Measurements from ENCODE around the gene OXGR1. TPM values are rescaled to one million over a fixed set of nuclear protein-coding genes. Genes with fewer than 3 reads are reported as not detected.

OXGR1 gene
- total RNA-seq, 1 donor from 2014 or later = not detected

GRCh38 chr13:96999091-96999490 lies 4.8 kb upstream of the OXGR1 start:
- TF ChIP-seq, protein P1, sequence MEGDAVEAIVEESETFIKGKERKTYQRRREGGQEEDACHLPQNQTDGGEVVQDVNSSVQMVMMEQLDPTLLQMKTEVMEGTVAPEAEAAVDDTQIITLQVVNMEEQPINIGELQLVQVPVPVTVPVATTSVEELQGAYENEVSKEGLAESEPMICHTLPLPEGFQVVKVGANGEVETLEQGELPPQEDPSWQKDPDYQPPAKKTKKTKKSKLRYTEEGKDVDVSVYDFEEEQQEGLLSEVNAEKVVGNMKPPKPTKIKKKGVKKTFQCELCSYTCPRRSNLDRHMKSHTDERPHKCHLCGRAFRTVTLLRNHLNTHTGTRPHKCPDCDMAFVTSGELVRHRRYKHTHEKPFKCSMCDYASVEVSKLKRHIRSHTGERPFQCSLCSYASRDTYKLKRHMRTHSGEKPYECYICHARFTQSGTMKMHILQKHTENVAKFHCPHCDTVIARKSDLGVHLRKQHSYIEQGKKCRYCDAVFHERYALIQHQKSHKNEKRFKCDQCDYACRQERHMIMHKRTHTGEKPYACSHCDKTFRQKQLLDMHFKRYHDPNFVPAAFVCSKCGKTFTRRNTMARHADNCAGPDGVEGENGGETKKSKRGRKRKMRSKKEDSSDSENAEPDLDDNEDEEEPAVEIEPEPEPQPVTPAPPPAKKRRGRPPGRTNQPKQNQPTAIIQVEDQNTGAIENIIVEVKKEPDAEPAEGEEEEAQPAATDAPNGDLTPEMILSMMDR (IDR thresholded peaks at IDR 0.05; ENCODE audit: borderline replicate concordance) = no peak

DNA sequence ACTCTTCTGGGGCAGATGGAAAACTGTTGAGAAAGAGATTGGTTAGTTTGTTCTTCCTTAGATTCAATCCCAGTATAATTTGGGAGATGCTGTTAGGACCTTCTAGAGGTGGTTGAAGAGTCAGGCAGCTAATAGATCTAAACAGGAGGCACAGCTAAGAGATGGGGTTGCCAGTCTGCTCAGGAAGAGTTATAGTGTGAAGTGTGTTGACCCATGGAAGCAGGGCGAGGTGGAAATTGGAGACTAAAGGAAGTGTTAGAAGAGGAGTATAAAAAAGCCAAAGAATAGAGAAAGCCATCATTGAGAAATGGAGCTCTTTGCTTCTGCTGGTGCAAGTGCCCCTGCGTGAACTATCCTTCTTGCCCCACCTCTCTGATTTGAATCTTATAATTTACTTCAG lies 3.8 kb upstream of the OXGR1 start:
- peaks cover 58% of the 10 kb centered on the region for H3K27me3 ChIP-seq (ENCODE audit: low read depth)
- no peaks in the 10 kb centered on the region for H3K9me3 ChIP-seq (replicated peaks)
- intact Hi-C loops (cut with micrococcal nuclease) = no loop called here
- H3K4me3 ChIP-seq = no peak overlapping the region
- no peaks in the 10 kb centered on the region for H3K36me3 ChIP-seq
- peaks cover 13% of the 10 kb centered on the region for H3K4me1 ChIP-seq
- no peak overlapping the region for H3K27ac ChIP-seq (replicated peaks)
- TF ChIP-seq, protein P1 (IDR thresholded peaks at IDR 0.05; ENCODE audit: borderline replicate concordance) = no peak
- DNase-seq = no peak

More at GRCh38 chr13:96999091-96999490, 4.8 kb upstream of the OXGR1 start:
- no peak for DNase-seq
- H3K4me3 ChIP-seq = no peak overlapping the region
- H3K27ac ChIP-seq (replicated peaks) = no peak overlapping the region
- H3K36me3 ChIP-seq = no peaks in the 10 kb centered on the region
- intact Hi-C loops (cut with micrococcal nuclease) = no loop called here
- no peaks in the 10 kb centered on the region for H3K9me3 ChIP-seq (replicated peaks)
- H3K27me3 ChIP-seq (ENCODE audit: low read depth) = peaks cover 47% of the 10 kb centered on the region
- H3K4me1 ChIP-seq = peaks cover 9% of the 10 kb centered on the region

DNA sequence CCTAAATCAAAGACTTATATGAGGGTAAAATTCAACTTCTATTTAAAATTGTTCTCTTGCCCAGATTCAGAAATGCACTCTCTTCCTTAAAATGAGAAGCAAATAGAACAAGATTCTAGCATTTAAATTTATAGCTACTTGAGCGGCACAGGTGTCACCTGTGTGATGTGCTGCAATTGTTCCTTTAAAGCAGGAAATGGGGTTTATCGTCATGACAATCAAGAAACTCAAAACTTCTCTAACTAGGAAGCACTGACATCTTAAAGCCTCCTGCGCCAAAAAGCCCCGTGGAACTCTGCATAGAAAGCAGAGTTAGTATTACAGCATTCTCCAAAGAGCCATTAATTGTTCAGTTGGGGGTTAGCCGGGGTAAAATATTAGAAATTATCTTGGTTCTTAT lies 2.6 kb upstream of the OXGR1 start:
- intact Hi-C loops (cut with micrococcal nuclease) = no loop called here
- H3K4me1 ChIP-seq = peaks cover 13% of the 10 kb centered on the region
- TF ChIP-seq, protein P1 (IDR thresholded peaks at IDR 0.05; ENCODE audit: borderline replicate concordance) = no peak
- no peak overlapping the region for H3K4me3 ChIP-seq
- H3K27me3 ChIP-seq (ENCODE audit: low read depth) = peaks cover 61% of the 10 kb centered on the region
- H3K27ac ChIP-seq (replicated peaks) = no peak overlapping the region
- no peaks in the 10 kb centered on the region for H3K36me3 ChIP-seq
- H3K9me3 ChIP-seq (replicated peaks) = no peaks in the 10 kb centered on the region
- no peak for DNase-seq

DNA sequence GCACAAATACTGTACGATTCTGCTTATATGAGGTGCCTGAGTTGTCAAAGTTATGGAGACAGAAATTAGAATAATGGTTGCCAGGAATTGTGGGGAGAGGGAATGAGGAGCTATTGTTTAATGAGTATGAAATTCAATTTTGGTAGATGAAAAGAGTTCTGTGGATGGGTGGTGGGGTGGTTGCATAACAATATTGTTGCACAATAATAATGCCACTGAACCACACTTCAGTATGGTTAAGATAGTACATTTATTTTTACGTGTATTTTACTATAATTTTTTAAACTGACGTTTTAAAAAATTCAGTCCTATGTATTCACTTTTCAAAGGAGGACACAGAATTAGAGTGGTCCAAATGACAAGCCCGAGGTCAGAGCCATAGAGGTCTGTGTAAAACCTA lies 1.8 kb upstream of the OXGR1 start:
- DNase-seq = no peak
- TF ChIP-seq, protein P1 (IDR thresholded peaks at IDR 0.05; ENCODE audit: borderline replicate concordance) = no peak
- Histone ChIP-seq H3K27ac (replicated peaks) (no peak overlapping the region), H3K27me3 (ENCODE audit: low read depth) (peaks cover 64% of the 10 kb centered on the region), H3K4me1 (peaks cover 13% of the 10 kb centered on the region), H3K36me3 (no peaks in the 10 kb centered on the region), H3K9me3 (replicated peaks) (no peaks in the 10 kb centered on the region), H3K4me3 (no peak overlapping the region)
- intact Hi-C loops (cut with micrococcal nuclease) = no loop called here

- Histone ChIP-seq H3K4me3 (peak overlapping the region; percentile 62), H3K4me1 (peaks cover 13% of the 10 kb centered on the region), H3K9me3 (replicated peaks) (no peaks in the 10 kb centered on the region), H3K36me3 (no peaks in the 10 kb centered on the region), H3K27ac (replicated peaks) (no peak overlapping the region), H3K27me3 (ENCODE audit: low read depth) (peaks cover 64% of the 10 kb centered on the region)
- DNase-seq = no peak
- TF ChIP-seq, protein P1 (IDR thresholded peaks at IDR 0.05; ENCODE audit: borderline replicate concordance) = no peak
- intact Hi-C loops (cut with micrococcal nuclease) = no loop called here
These were observed 575 bp upstream of the OXGR1 start for GRCh38 chr13:96994858-96995243.

- intact Hi-C loops (cut with micrococcal nuclease) = no loop called here
- Histone ChIP-seq H3K4me3 (peak overlapping the region; percentile 62), H3K36me3 (no peaks in the 10 kb centered on the region), H3K27me3 (ENCODE audit: low read depth) (peaks cover 55% of the 10 kb centered on the region), H3K4me1 (peaks cover 13% of the 10 kb centered on the region), H3K27ac (replicated peaks) (no peak overlapping the region), H3K9me3 (replicated peaks) (no peaks in the 10 kb centered on the region)
- TF ChIP-seq, protein P1 (IDR thresholded peaks at IDR 0.05; ENCODE audit: borderline replicate concordance) = no peak
- no peak for DNase-seq
These were observed 651 bp downstream of the OXGR1 start for GRCh38 chr13:96993634-96994016.

All from left ventricle myocardium inferior (tissue), 1 donor.